ENCODE results near the gene DCP1A. TPM values are rescaled to one million over a fixed set of nuclear protein-coding genes. Genes with fewer than 3 reads are reported as not detected.
A peak's percentile ranks its signal among the peaks of the same experiment; 100 is the strongest.

Gene DCP1A
- total and polyA plus RNA-seq, 2 of the 13 experiments (the other 11 are each of a cell fraction or from before 2014, with no cell fraction given), result 14.2 to 41.2 TPM

DNA sequence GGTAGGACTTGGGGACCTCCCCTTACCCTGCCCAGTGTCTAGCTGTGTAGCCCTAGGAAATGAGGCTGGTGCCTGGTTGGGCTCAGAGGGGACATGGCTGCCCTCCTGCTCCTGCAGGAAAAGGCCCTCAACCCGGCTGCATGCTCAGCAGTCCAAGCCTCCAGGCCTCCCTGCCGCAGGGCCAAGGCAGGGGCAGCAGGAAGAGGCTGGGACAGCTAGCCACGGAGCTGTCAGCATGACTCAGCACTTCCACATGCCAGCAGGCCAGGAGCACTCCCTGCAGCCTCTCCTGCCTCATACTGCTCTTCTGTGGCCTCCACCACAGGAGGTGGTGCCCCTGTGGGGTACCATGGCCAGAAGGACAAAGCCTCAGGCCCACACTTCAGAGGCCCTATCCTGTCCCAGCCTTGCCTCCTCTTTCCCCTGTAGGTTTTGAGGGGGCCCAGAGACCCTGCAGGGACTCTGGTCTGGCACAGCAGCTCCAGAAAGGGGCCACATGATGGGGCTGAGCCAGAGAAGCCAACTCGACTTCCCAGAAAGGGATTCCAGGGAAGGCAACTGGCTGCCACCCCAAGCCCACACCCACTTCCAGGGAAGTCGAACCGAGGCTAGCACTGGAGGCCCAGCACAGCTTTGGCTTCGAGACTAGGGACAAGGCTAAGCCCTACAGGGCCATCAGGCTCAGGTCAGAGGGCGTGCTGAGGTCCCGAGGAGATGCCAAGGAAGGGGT lies 111.1 kb downstream of the DCP1A start (continued):
- TF ChIP-seq FOXP4 (CRISPR knock-in tag; IDR thresholded peaks at IDR 0.05) (no peak), ZNF83 (CRISPR knock-in tag; IDR thresholded peaks at IDR 0.05; ENCODE audit: borderline replicate concordance) (no peak), LRRFIP1 (CRISPR knock-in tag; conservative IDR thresholded peaks at IDR 0.05) (no peak), ZBTB46 (CRISPR knock-in tag; IDR thresholded peaks at IDR 0.05; ENCODE audit: borderline replicate concordance) (no peak), ZFP90 (CRISPR knock-in tag; IDR thresholded peaks at IDR 0.05; ENCODE audit: borderline replicate concordance) (no peak), CBX5 (CRISPR knock-in tag; IDR thresholded peaks at IDR 0.05; ENCODE audit: borderline replicate concordance) (peak; percentile 49; the same call in 1 of the 2 replicates), ZSCAN9 (CRISPR knock-in tag; IDR thresholded peaks at IDR 0.05; ENCODE audit: borderline replicate concordance) (0 out of 2 replicates have a peak, but pooled peaks have one; percentile 33), ZSCAN30 (CRISPR knock-in tag; IDR thresholded peaks at IDR 0.05) (no peak), ZNF580 (CRISPR knock-in tag; IDR thresholded peaks at IDR 0.05; ENCODE audit: borderline replicate concordance, low read depth) (peak; percentile 35; the same call in 1 of the 2 replicates), TFE3 (CRISPR knock-in tag; IDR thresholded peaks at IDR 0.05) (no peak), ZNF496 (CRISPR knock-in tag; IDR thresholded peaks at IDR 0.05; ENCODE audit: insufficient replicate concordance) (no peak), CHCHD3 (CRISPR knock-in tag; IDR thresholded peaks at IDR 0.05) (no peak), DNMT3B (CRISPR knock-in tag; conservative IDR thresholded peaks at IDR 0.05) (no peak), BCL3 (CRISPR knock-in tag; IDR thresholded peaks at IDR 0.05) (no peak)
- TF ChIP-seq, protein P1, sequence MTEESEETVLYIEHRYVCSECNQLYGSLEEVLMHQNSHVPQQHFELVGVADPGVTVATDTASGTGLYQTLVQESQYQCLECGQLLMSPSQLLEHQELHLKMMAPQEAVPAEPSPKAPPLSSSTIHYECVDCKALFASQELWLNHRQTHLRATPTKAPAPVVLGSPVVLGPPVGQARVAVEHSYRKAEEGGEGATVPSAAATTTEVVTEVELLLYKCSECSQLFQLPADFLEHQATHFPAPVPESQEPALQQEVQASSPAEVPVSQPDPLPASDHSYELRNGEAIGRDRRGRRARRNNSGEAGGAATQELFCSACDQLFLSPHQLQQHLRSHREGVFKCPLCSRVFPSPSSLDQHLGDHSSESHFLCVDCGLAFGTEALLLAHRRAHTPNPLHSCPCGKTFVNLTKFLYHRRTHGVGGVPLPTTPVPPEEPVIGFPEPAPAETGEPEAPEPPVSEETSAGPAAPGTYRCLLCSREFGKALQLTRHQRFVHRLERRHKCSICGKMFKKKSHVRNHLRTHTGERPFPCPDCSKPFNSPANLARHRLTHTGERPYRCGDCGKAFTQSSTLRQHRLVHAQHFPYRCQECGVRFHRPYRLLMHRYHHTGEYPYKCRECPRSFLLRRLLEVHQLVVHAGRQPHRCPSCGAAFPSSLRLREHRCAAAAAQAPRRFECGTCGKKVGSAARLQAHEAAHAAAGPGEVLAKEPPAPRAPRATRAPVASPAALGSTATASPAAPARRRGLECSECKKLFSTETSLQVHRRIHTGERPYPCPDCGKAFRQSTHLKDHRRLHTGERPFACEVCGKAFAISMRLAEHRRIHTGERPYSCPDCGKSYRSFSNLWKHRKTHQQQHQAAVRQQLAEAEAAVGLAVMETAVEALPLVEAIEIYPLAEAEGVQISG (CRISPR knock-in tag; IDR thresholded peaks at IDR 0.05), result 0 out of 2 replicates have a peak, but pooled peaks have one; percentile 30
